ENCODE measurements around the gene NUDT19.
"Not testable (repeated sequence)": the region's sequence is repeated elsewhere in the genome, so short reads cannot be mapped to it uniquely, and the experiment has no call there.

The NUDT19 gene

GRCh38 chr19:32711747-32712146 is 20.1 kb downstream of the NUDT19 start:
- DNase-seq (ENCODE audit: low read depth in 3 of 3): no peak

GRCh38 chr19:32716203-32716602 is 24.6 kb downstream of the NUDT19 start:
- not testable (repeated sequence) for DNase-seq (ENCODE audit: low read depth in 3 of 3)

GRCh38 chr19:32717496-32717895 is 25.9 kb downstream of the NUDT19 start:
- DNase-seq (ENCODE audit: low read depth in 3 of 3): no peak

- DNase-seq (ENCODE audit: low read depth in 3 of 3): no peak
These were observed 26.7 kb downstream of the NUDT19 start for GRCh38 chr19:32718286-32718685.

- DNase-seq (ENCODE audit: low read depth in 3 of 3): no peak
These were observed 28.0 kb downstream of the NUDT19 start, which contains the start of gene TDRD12 for GRCh38 chr19:32719611-32720059. Gene TDRD12 (plus strand): TSS chr19:32719767. CDS start chr19:32720073, 306 bp downstream.

- DNase-seq (ENCODE audit: low read depth in 3 of 3): no peak
These were observed 28.8 kb downstream of the NUDT19 start for GRCh38 chr19:32720216-32720935.

- DNase-seq (ENCODE audit: low read depth in 3 of 3): no peak
These were observed 29.3 kb downstream of the NUDT19 start for GRCh38 chr19:32720936-32721250.

- DNase-seq (ENCODE audit: low read depth in 3 of 3): no peak
These were observed 44.3 kb downstream of the NUDT19 start for GRCh38 chr19:32735936-32736335.

- no peak for DNase-seq (ENCODE audit: low read depth in 3 of 3)
These were observed 51.4 kb downstream of the NUDT19 start for GRCh38 chr19:32743021-32743420.

GRCh38 chr19:32743447-32743846 is 51.8 kb downstream of the NUDT19 start:
- no peak for DNase-seq (ENCODE audit: low read depth in 3 of 3)

GRCh38 chr19:32744555-32745325 is 53.1 kb downstream of the NUDT19 start:
- DNase-seq (ENCODE audit: low read depth in 3 of 3): no peak

GRCh38 chr19:32745594-32746251 is 54.1 kb downstream of the NUDT19 start:
- DNase-seq (ENCODE audit: low read depth in 3 of 3): not testable (repeated sequence)

GRCh38 chr19:32746631-32747196 is 55.1 kb downstream of the NUDT19 start:
- not testable (repeated sequence) for DNase-seq (ENCODE audit: low read depth in 3 of 3)

GRCh38 chr19:32748497-32748896 is 56.9 kb downstream of the NUDT19 start:
- no peak for DNase-seq (ENCODE audit: low read depth in 3 of 3)

GRCh38 chr19:32748948-32749347 is 57.3 kb downstream of the NUDT19 start:
- no peak for DNase-seq (ENCODE audit: low read depth in 3 of 3)

- DNase-seq (ENCODE audit: low read depth in 3 of 3): no peak
These were observed 57.7 kb downstream of the NUDT19 start for GRCh38 chr19:32749361-32749760.

GRCh38 chr19:32750441-32751055 is 58.9 kb downstream of the NUDT19 start:
- no peak for DNase-seq (ENCODE audit: low read depth in 3 of 3)

GRCh38 chr19:32751066-32751465 is 59.4 kb downstream of the NUDT19 start:
- DNase-seq (ENCODE audit: low read depth in 3 of 3): no peak

GRCh38 chr19:32757189-32757588 is 65.6 kb downstream of the NUDT19 start:
- DNase-seq (ENCODE audit: low read depth in 3 of 3): no peak
